Endodermal cell (in vitro differentiated cells): ENCODE results near the gene GUCY2F. TPM values are rescaled to one million over a fixed set of nuclear protein-coding genes. Genes with fewer than 3 reads are reported as not detected.

Source experiments
- DNase-seq: peaks from one replicate; pipeline ENCODE4 v3.0.0-alpha.2; 2017
- H3K27ac ChIP-seq: 2 replicates; pipeline ENCODE4 v1.5.1; 2013; ENCODE audit warnings: mild to moderate bottlenecking, low read depth, low read length, moderate library complexity
- H3K27me3 ChIP-seq: 2 replicates; pipeline ENCODE4 v1.6.1; 2013; ENCODE audit warnings: mild to moderate bottlenecking, low read length, moderate library complexity; ENCODE audit not compliant: insufficient read depth, control insufficient read depth, poor library complexity, severe bottlenecking
- H3K36me3 ChIP-seq: 2 replicates; pipeline ENCODE4 v1.7.0; 2013; ENCODE audit warnings: mild to moderate bottlenecking, low read length, moderate library complexity; ENCODE audit not compliant: control insufficient read depth, insufficient read depth
- H3K4me1 ChIP-seq: one replicate; pipeline ENCODE4 v1.7.0; 2013; ENCODE audit warnings: low read length; ENCODE audit not compliant: control insufficient read depth, insufficient read depth
- H3K4me3 ChIP-seq: 2 replicates; pipeline ENCODE4 v1.5.1; 2013; ENCODE audit warnings: mild to moderate bottlenecking, low read length, moderate library complexity
- H3K9ac ChIP-seq: 2 replicates; pipeline ENCODE4 v1.6.1; 2013; ENCODE audit warnings: mild to moderate bottlenecking, low read length, moderate library complexity; ENCODE audit not compliant: poor library complexity, severe bottlenecking; ENCODE audit errors: extremely low read depth
- H3K9me3 ChIP-seq: 2 replicates; pipeline ENCODE4 v1.6.1; 2013; ENCODE audit warnings: mild to moderate bottlenecking, low read length, moderate library complexity; ENCODE audit not compliant: control insufficient read depth
- H3K27ac Mint-ChIP-seq: 2 replicates; pipeline ENCODE4 v1.8.0; 2020; ENCODE audit warnings: mixed read lengths
- H3K27me3 Mint-ChIP-seq: 2 replicates; pipeline ENCODE4 v1.8.0; 2021; ENCODE audit warnings: mild to moderate bottlenecking, mixed read lengths; ENCODE audit not compliant: insufficient read depth
- H3K36me3 Mint-ChIP-seq: 2 replicates; pipeline ENCODE4 v1.8.0; 2020; ENCODE audit warnings: low read depth, mixed read lengths
- H3K4me1 Mint-ChIP-seq: 2 replicates; pipeline ENCODE4 v1.8.0; 2020; ENCODE audit warnings: mixed read lengths
- H3K4me3 Mint-ChIP-seq: 2 replicates; pipeline ENCODE4 v1.8.0; 2020; ENCODE audit warnings: mild to moderate bottlenecking, moderate library complexity, mixed read lengths
- H3K9me3 Mint-ChIP-seq: 2 replicates; pipeline ENCODE4 v1.8.0; 2020; ENCODE audit warnings: mild to moderate bottlenecking, mixed read lengths
- CTCF ChIP-seq: fragments of 200-600 bp; sonication (generic); conservative IDR thresholded peaks from 2 replicates; pipeline ENCODE4 v1.5.0; 2021; ENCODE audit warnings: antibody characterized with exemption, mild to moderate bottlenecking
- WGBS, 2 experiments: methylation state at CpG; one replicate each; pipeline versions ENCODE4 v1.1.5 to v1.1.7; 2013; ENCODE audit warnings: missing lambda C conversion rate in 2 of 2, mixed read lengths in 1 of 2; ENCODE audit not compliant: insufficient coverage in 1 of 2, insufficient read length in 1 of 2; 5-methylcytosine and 5-hydroxymethylcytosine counted together
- total RNA-seq, 2 donors: library from RNA; stranded (reverse); fragmentation: NEBNext Ultra II Directional in 1 of 2; extraction: Animal tissue kit (Norgen Biotek cat#: 25700) in 1 of 2; gene quantifications; 2 replicates in 1 of 2; 3 replicates in 1 of 2; pipeline ENCODE4 v1.2.1, GENCODE V29; 2021

The GUCY2F gene
- total RNA-seq, 2 donors from 2014 or later, result 0.09 TPM; not detected in 1

DNA sequence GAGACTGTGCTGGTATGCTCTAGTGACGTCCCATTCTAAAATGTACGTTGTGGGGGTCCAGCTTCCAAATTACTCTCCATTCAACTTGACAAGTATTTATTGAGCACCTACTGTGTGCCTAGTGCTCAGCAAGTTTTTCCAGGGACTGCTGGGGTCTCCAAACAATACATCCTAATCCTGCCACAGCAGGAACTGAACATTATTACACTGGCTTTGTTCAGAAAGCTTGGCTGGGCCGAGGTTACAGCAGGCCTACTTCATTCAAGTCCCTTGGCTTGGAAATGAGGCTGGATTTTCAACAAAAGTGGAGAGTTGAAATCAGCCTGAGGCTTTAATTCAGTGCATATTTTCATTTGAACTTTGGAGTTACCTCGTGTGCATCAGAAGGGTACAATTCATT, 78.0 kb downstream of the GUCY2F start:
- 75% methylated on average over 4 of the region's 4 CpGs; no CpG with 5 or more reads in 1 of the 2 experiments for WGBS, 2 experiments
- Histone ChIP-seq H3K9ac (no peak overlapping the region), H3K4me3 (no peak overlapping the region), H3K27me3 (no peaks in the 10 kb centered on the region), H3K36me3 (no peaks in the 10 kb centered on the region), H3K4me1 (no peaks in the 10 kb centered on the region), H3K27ac (no peak overlapping the region), H3K9me3 (no peaks in the 10 kb centered on the region)
- Mint-ChIP-seq H3K9me3 (peaks cover 9% of the 10 kb centered on the region), H3K4me3 (no peak overlapping the region), H3K27ac (no peak overlapping the region), H3K36me3 (peaks cover 3% of the 10 kb centered on the region), H3K27me3 (no peaks in the 10 kb centered on the region), H3K4me1 (peaks cover 30% of the 10 kb centered on the region)
- peak; percentile 10 for DNase-seq
- TF ChIP-seq CTCF, result no peak

GRCh38 chrX:109399831-109400230, 82.1 kb downstream of the GUCY2F start:
- WGBS, 2 experiments, result 69% methylated on average over 3 of the region's 3 CpGs; no CpG with 5 or more reads in 1 of the 2 experiments
- Histone ChIP-seq H3K9ac (no peak overlapping the region), H3K4me1 (no peaks in the 10 kb centered on the region), H3K27ac (no peak overlapping the region), H3K4me3 (no peak overlapping the region), H3K9me3 (no peaks in the 10 kb centered on the region), H3K36me3 (no peaks in the 10 kb centered on the region), H3K27me3 (no peaks in the 10 kb centered on the region)
- TF ChIP-seq CTCF, result no peak
- peak; percentile 40 for DNase-seq
- Mint-ChIP-seq H3K27me3 (no peaks in the 10 kb centered on the region), H3K9me3 (no peaks in the 10 kb centered on the region), H3K4me3 (peak overlapping the region; percentile 21), H3K27ac (peak overlapping the region; percentile 85), H3K36me3 (no peaks in the 10 kb centered on the region), H3K4me1 (peaks cover 54% of the 10 kb centered on the region)

GRCh38 chrX:109398833-109399232, 83.1 kb downstream of the GUCY2F start:
- Histone ChIP-seq H3K4me3 (no peak overlapping the region), H3K4me1 (no peaks in the 10 kb centered on the region), H3K36me3 (no peaks in the 10 kb centered on the region), H3K9me3 (no peaks in the 10 kb centered on the region), H3K9ac (no peak overlapping the region), H3K27ac (peak overlapping the region; percentile 66), H3K27me3 (no peaks in the 10 kb centered on the region)
- no peak overlapping the region for H3K4me3 Mint-ChIP-seq
- H3K9me3 Mint-ChIP-seq, result no peaks in the 10 kb centered on the region
- TF ChIP-seq CTCF, result no peak
- DNase-seq, result peak; percentile 20
- H3K36me3 Mint-ChIP-seq, result no peaks in the 10 kb centered on the region
- no peaks in the 10 kb centered on the region for H3K27me3 Mint-ChIP-seq
- no peak overlapping the region for H3K27ac Mint-ChIP-seq
- peaks cover 53% of the 10 kb centered on the region for H3K4me1 Mint-ChIP-seq
- 100% methylated on average over 2 of the region's 2 CpGs; no CpG with 5 or more reads in 1 of the 2 experiments for WGBS, 2 experiments
